ENCODE data around the gene ABI3. TPM values are rescaled to one million over a fixed set of nuclear protein-coding genes. Genes with fewer than 3 reads are reported as not detected.

ABI3 gene
- total and polyA plus RNA-seq, 11 donors, result 3.3 to 16.1 (median 6.4) TPM

GRCh38 chr17:49224198-49224996 is 13.9 kb downstream of the ABI3 start:
- peaks cover 0 to 46% (median 20%) of the 10 kb centered on the region in 12 donors for H3K4me1 ChIP-seq
- no peaks in the 10 kb centered on the region for H3K9me3 ChIP-seq
- peak in 3 of 5 donors; percentile 30 to 80 (median 40) for DNase-seq
- TF ChIP-seq CTCF (IDR thresholded peaks at IDR 0.05) (no peak), POLR2A (IDR thresholded peaks at IDR 0.05) (no peak)
- WGBS, 4 donors, result 0 to 7% (median 1%) methylated on average over 14 to 95 of the region's 95 CpGs
- peak overlapping the region in 11 of 12 donors; percentile 12 to 48 (median 28) for H3K4me3 ChIP-seq
- ATAC-seq, result peak in 2 of 4 donors; percentile 7 to 27
- intact Hi-C loops (cut with DNase I), result loop anchor here in 2 of 10 donors (10.0 kb wide), 3 partner anchors 50 to 170 kb away; no protein-coding TSS in a partner anchor
- H3K36me3 ChIP-seq, result peaks cover 0 to 14% (median 0%) of the 10 kb centered on the region in 9 donors
- peaks cover 11 to 57% (median 32%) of the 10 kb centered on the region in 9 donors for H3K27me3 ChIP-seq
- H3K27ac ChIP-seq, result no peak overlapping the region

- peak overlapping the region in 7 of 12 donors; percentile 14 to 48 (median 28) for H3K4me3 ChIP-seq
Observed at GRCh38 chr17:49224997-49225337, 14.5 kb downstream of the ABI3 start.

GRCh38 chr17:49225554-49226236 is 15.2 kb downstream of the ABI3 start:
- DNase-seq, result no peak
- Histone ChIP-seq H3K4me1 (peaks cover 0 to 47% (median 28%) of the 10 kb centered on the region in 12 donors), H3K4me3 (no peak overlapping the region), H3K27me3 (peaks cover 11 to 46% (median 26%) of the 10 kb centered on the region in 9 donors), H3K27ac (no peak overlapping the region), H3K36me3 (peaks cover 0 to 5% (median 0%) of the 10 kb centered on the region in 9 donors), H3K9me3 (no peaks in the 10 kb centered on the region)
- intact Hi-C loops (cut with DNase I), result loop anchor here (2.0 to 10.0 kb wide), 12 partner anchors 17 to 169 kb away; no protein-coding TSS in a partner anchor
- no peak for TF ChIP-seq CTCF (IDR thresholded peaks at IDR 0.05)
- no peak for TF ChIP-seq POLR2A (IDR thresholded peaks at IDR 0.05)
- WGBS, 4 donors, result 74 to 77% (median 75%) methylated on average over 8 of the region's 8 CpGs
- no peak for ATAC-seq

More at GRCh38 chr17:49224997-49225337, 14.5 kb downstream of the ABI3 start:
- TF ChIP-seq POLR2A (IDR thresholded peaks at IDR 0.05), result no peak
- no peak for TF ChIP-seq CTCF (IDR thresholded peaks at IDR 0.05)
- 17 to 22% (median 20%) methylated on average over 7 to 11 of the region's 11 CpGs for WGBS, 4 donors
- intact Hi-C loops (cut with DNase I), result loop anchor here in 9 of 10 donors (5.0 to 10.0 kb wide), 9 partner anchors 33 to 170 kb away; no protein-coding TSS in a partner anchor
- peaks cover 0 to 46% (median 22%) of the 10 kb centered on the region in 12 donors for H3K4me1 ChIP-seq
- ATAC-seq (peak in 1 of 4 donors; percentile 6), DNase-seq (no peak)
- H3K27ac ChIP-seq, result no peak overlapping the region
- H3K36me3 ChIP-seq, result peaks cover 0 to 10% (median 0%) of the 10 kb centered on the region in 9 donors
- H3K27me3 ChIP-seq, result peaks cover 11 to 51% (median 29%) of the 10 kb centered on the region in 9 donors
- no peaks in the 10 kb centered on the region for H3K9me3 ChIP-seq
